Sigmoid colon (tissue), 4 donors: ENCODE measurements around the gene GABBR2.

Source experiments
- CTCF ChIP-seq, 4 experiments: fragments of 450-650 bp in 3 of 4; fragments of 200-600 bp in 1 of 4; IDR thresholded peaks; one replicate each; pipeline ENCODE4 v1.5.1; 2016 to 2019; ENCODE audit warnings: antibody characterized with exemption in 4 of 4, mild to moderate bottlenecking in 3 of 4, moderate library complexity in 2 of 4
- EP300 ChIP-seq, 4 donors: sonication (generic); formaldehyde crosslinking; IDR thresholded peaks; one replicate each; pipeline ENCODE4 v1.6.1; 2017; ENCODE audit warnings: antibody characterized with exemption in 4 of 4

GRCh38 chr9:98251551-98251950, 457.2 kb downstream of the GABBR2 start:
- TF ChIP-seq CTCF (IDR thresholded peaks at IDR 0.05) (no peak), EP300 (IDR thresholded peaks at IDR 0.05) (no peak)
